HG02763 (cell line): ENCODE data around the gene DIP2B.

ENCODE experiments used
- ATAC-seq: cut with Tn5 transposase; IDR thresholded peaks from one replicate; pipeline ENCODE4 v1.9.1; 2021; ENCODE audit warnings: mild to moderate bottlenecking, moderate library complexity; ENCODE audit not compliant: unreplicated experiment

Gene DIP2B

GRCh38 chr12:50609292-50609874 is 104.6 kb downstream of the DIP2B start:
- ATAC-seq, result no peak

- no peak for ATAC-seq
Observed at GRCh38 chr12:50610171-50610570, 105.4 kb downstream of the DIP2B start.

GRCh38 chr12:50611021-50611744 is 106.4 kb downstream of the DIP2B start:
- ATAC-seq, result no peak

- ATAC-seq, result no peak
Observed at GRCh38 chr12:50612882-50613281, 108.1 kb downstream of the DIP2B start.

- ATAC-seq, result no peak
Observed at GRCh38 chr12:50613463-50613862, 108.7 kb downstream of the DIP2B start.

- no peak for ATAC-seq
Observed at GRCh38 chr12:50614167-50614759, 109.5 kb downstream of the DIP2B start.

- no peak for ATAC-seq
Observed at GRCh38 chr12:50615145-50615906, 110.5 kb downstream of the DIP2B start.

GRCh38 chr12:50615907-50616296 is 111.1 kb downstream of the DIP2B start:
- ATAC-seq, result no peak

- ATAC-seq, result no peak
Observed at GRCh38 chr12:50617657-50618056, 112.9 kb downstream of the DIP2B start.

GRCh38 chr12:50618864-50619609 is 114.3 kb downstream of the DIP2B start:
- ATAC-seq, result no peak

GRCh38 chr12:50619610-50619958 is 114.8 kb downstream of the DIP2B start:
- ATAC-seq, result no peak

- no peak for ATAC-seq
Observed at GRCh38 chr12:50620109-50620977, 115.6 kb downstream of the DIP2B start.

- no peak for ATAC-seq
Observed at GRCh38 chr12:50620978-50621360, 116.2 kb downstream of the DIP2B start.

GRCh38 chr12:50621399-50622300 is 116.9 kb downstream of the DIP2B start:
- no peak for ATAC-seq

- no peak for ATAC-seq
Observed at GRCh38 chr12:50625029-50625925, 120.5 kb downstream of the DIP2B start.

GRCh38 chr12:50626026-50626425 is 121.2 kb downstream of the DIP2B start:
- no peak for ATAC-seq

- ATAC-seq, result no peak
Observed at GRCh38 chr12:50627491-50627890, 122.7 kb downstream of the DIP2B start.

GRCh38 chr12:50628394-50628793 is 123.6 kb downstream of the DIP2B start:
- ATAC-seq, result no peak
